GM19397 (cell line): ENCODE results near the gene KCTD7.
"Not testable (repeated sequence)": the region's sequence is repeated elsewhere in the genome, so short reads cannot be mapped to it uniquely, and the experiment has no call there.

Experiments used
- ATAC-seq: cut with Tn5 transposase; IDR thresholded peaks from one replicate; pipeline ENCODE4 v1.9.1; 2021; ENCODE audit warnings: mild to moderate bottlenecking, moderate library complexity; ENCODE audit not compliant: unreplicated experiment

Gene KCTD7

DNA sequence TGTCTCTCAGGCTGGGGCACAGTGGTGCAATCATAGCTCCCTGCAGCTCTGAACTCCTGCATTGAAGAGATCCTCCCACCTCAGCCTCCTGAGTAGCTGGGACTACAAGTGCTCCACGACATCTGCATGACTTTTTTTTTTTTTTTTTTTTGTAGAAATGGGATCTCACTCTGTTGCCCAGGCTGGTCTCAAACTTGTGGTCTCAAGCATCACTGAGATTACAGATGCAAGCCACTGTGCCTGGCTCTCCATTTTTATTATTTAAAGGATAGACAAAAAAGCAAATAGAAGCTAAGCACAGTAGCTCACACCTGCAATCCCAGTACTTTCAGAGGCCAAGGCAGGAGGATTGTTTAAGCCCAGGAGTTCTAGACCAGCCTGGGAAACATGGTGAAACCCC is 13.0 kb upstream of the KCTD7 start:
- ATAC-seq = no peak

GRCh38 chr7:66617295-66617694 is 11.4 kb upstream of the KCTD7 start:
- no peak for ATAC-seq

- not testable (repeated sequence) for ATAC-seq
Measured at GRCh38 chr7:66619341-66619948, 9.2 kb upstream of the KCTD7 start.

DNA sequence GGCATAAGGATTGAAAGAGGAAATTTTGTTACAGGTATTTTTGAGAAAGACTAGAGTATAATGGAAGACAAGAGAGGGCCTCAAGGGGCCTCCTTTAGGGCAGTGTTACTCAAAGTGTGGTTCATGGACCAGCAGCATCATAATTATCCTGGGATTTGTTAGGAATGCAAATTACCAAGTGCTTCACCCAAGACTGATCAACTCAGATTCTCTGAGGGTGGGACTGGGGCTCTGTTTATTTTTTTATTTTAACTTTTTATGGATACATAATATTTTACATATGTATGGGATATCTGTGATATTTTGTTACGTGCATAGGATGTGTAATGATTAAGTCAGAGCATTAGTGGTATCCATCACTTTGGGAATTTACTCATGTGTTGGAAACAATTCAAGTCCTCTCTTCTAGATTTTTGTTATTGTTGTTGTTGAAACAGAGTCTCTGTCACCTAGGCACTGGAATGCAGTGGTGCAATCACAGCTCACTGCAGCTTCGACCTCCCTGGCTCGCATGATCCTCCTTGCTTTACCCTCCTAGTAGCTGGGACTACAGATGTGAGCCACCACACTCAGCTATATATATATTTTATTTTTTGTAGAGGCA is 2.2 kb upstream of the KCTD7 start:
- ATAC-seq = no peak

- ATAC-seq = no peak
Measured at GRCh38 chr7:66627151-66627681, 1.5 kb upstream of the KCTD7 start.

GRCh38 chr7:66627881-66628360 is 760 bp upstream of the KCTD7 start:
- peak; percentile 0 for ATAC-seq

GRCh38 chr7:66629222-66630062 is 761 bp downstream of the KCTD7 start:
- ATAC-seq = no peak

DNA sequence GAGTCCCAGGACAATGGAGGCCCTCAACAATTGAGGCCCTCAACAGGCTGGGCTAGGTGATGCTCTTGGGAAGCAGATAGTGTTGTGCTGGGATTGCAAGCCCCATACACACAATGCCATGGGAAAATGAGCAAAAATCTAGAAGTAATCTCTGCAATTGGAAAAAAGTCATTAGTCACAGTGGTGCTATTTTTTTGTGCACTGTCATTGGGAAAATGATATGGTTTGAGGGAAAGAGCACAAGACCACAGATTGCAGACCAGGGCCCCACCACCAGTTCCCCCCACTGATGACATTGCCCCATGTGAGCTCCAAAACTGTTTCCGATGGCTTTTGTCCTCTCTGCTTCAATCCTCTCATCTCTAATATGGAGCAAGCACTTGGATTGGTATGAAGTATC is 1.9 kb downstream of the KCTD7 start:
- ATAC-seq = no peak

DNA sequence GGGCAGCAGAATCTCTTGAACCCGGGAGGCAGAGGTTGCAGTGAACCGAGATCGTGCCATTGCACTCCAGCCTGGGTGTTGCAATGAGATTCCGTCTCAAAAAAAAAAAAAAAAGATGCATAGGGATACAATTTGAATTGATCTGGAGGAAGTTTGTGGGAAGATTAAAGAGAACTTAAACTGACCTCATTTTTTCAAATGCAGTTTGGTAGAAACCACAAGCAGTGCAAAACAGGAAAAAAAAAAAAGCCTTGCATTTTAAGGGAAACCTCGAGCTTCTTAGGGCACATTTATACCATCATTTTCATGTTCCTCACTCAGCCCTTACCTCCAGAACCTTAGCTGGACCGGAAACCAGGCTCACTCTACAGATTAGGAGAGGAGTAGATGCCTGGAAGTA is 2.8 kb downstream of the KCTD7 start:
- no peak for ATAC-seq

GRCh38 chr7:66634816-66635215 is 6.1 kb downstream of the KCTD7 start:
- ATAC-seq = no peak

- not testable (repeated sequence) for ATAC-seq
Measured at GRCh38 chr7:66635322-66635981, 6.8 kb downstream of the KCTD7 start.

GRCh38 chr7:66635982-66636546 is 7.4 kb downstream of the KCTD7 start:
- ATAC-seq = not testable (repeated sequence)

- no peak for ATAC-seq
Measured at GRCh38 chr7:66638309-66639099, 9.8 kb downstream of the KCTD7 start.

DNA sequence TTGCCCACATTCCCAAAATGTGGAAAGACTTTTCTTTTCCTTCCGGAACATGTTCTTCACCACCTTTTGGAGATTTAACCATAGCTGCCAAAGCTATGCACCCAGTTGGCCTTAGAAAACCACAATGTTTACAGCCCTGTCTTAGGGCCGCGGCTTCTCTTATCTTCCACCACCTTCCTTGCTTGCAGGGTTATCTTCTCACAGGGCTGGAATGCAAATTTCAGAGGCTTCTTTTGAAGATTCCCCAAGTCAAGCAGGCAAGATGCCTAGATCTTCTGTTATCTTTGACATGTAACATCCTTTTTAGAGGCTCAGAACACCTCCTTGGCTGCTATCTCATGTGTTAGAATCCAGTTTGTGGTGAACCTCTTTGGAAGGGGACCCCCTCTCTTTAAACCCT is 11.1 kb downstream of the KCTD7 start:
- ATAC-seq = no peak

DNA sequence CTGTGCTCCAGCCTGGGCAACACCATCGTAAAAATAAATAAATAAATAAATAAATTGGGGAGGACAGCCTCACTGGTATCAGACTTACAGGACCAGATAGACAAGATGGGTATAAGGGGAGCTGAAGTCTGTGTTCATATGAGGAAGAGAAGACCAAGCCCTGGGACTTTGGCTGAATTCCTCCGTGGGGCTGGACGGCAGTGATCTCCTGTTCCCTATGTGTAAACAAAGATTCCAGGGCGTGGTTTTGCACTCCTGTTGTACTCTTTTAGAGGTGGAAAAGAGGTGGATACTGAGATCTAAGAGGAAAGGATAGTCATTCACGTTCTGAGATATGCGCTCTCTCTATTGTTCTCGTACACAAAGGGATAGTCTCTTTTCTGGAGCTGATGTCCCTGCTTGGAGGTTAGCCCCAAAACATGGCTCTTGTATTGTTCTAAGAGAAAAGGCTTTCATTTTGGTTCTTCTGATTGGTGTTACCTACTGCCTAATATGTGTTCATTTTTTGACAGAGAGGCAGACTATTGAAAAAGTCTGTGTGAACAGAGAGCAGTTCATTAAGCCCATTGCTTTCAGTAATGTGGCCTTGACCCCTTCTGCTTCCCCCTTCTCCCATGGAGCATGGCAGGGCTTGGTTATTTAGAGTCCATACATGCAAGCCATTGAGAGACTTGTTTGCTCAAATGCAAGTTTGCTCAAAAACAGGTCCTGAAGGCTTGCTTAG is 12.3 kb downstream of the KCTD7 start:
- no peak for ATAC-seq

DNA sequence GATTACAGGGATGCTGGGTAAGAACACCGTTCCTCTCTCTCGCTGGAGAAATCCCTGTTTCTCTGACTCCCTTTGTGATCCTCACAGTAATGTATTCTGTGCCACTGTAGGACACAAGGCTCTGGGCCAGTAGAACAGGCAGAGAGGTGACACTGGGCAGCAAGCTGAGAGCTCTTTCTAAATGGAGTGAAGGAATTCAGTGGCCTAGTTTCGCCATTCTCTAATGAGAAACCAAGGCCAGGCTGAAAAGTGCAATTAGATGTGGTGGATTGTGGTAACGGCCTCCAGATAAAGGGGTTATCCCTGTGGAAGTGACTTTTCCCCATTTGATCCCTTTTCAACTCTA is 12.8 kb downstream of the KCTD7 start:
- ATAC-seq = no peak

DNA sequence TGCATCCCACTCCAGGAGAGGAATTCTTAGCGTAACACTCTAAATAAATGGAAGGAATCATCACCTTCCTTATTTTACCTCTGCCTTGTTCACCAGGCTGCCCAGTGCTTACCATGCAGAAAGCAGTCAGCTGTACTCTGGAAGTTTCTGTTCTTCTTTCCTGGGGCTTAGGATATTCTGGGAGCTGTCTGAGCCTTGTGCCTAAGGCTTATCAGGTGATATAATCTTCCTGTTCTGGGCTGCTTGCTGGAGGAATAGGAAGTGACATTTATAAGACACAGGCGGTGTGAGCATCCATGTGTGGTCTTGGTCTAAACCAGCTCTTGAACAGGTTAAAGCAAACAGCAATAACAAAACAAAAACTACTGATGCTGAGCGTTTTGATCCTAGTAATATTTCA is 13.5 kb downstream of the KCTD7 start:
- no peak for ATAC-seq

DNA sequence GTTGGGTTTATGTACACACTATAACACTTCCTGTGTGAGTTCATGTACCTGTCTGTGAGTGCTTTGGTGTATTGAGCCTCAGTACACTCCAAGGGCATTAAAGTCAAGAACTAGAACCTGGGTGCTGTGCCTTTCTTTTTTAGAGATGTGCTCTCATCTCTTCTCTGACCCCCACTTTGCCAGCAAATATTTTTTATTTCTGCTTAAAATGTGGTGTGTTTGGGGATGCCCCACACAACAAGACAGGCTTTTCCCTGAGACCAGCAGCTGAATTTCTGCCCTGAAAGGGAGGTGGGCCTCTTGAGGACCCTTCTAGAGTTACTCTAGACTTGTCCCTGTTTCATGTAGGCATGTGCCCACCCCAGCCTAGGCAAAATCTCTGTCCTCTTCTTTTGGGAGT is 14.3 kb downstream of the KCTD7 start:
- ATAC-seq = no peak

GRCh38 chr7:66643395-66643794 is 14.7 kb downstream of the KCTD7 start:
- no peak for ATAC-seq
